GM12892 (cell line): ENCODE measurements around the gene ADCY4.

Experiments
- DNase-seq: peaks from one replicate; pipeline ENCODE4 v3.0.0; 2011; ENCODE audit not compliant: insufficient read length
- FAIRE-seq: peaks from 2 replicates; lab custom pipeline; 2011; peaks lifted over from hg19 to GRCh38; lab: Jason Lieb, UNC
- POLR2A ChIP-seq: IDR thresholded peaks from 2 replicates; pipeline ENCODE4 v1.6.1; 2011; ENCODE audit warnings: low read depth, low read length, control low read depth
- POLR2AphosphoS5 ChIP-seq: IDR thresholded peaks from 2 replicates; pipeline ENCODE4 v1.6.1; 2011; ENCODE audit warnings: low read depth, low read length, control low read depth
- TAF1 ChIP-seq: IDR thresholded peaks from 2 replicates; pipeline ENCODE4 v1.6.1; 2011; ENCODE audit warnings: low read depth, mild to moderate bottlenecking, control low read depth, low read length, borderline replicate concordance

The ADCY4 gene

DNA sequence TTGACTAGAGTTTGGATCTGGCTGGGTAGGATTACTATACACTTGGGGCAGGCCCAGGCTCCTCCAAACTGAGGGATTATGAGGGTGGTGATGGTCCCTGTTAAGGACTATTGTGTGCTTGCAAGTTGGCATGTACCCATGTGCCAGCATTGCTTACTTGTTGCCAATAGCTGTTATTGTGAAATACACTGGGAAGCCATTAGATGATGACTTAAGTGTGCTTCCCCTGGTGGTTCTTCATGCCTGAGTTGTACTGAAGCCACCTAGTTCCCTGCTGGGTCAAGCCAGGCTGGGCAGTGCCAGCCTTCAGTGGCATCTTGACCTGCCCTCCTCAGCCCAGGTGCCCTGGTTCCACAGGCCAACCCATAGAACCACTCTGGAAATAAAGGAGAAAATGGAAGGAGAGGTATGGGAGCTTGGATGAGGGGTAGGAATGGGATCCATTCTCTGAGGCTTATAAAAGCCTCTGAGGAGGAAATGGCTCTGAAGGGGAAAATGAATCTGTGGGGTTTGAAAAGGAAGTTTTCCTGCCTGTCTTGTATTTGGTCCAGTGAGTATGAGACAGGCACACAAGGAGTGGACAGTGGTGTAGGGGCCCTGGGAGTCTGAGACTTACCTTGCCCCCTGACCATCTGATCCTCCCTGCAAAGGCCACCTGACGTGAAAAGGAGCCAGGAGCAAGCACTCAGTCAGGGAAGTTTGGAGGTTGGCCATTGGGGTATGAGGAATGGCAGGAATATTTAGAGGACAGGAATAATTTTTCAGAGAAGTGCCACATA lies 22.8 kb downstream of the ADCY4 start:
- FAIRE-seq: no peak
- DNase-seq: no peak
- TF ChIP-seq POLR2A: no peak
- no peak for TF ChIP-seq TAF1
- no peak for TF ChIP-seq POLR2AphosphoS5

DNA sequence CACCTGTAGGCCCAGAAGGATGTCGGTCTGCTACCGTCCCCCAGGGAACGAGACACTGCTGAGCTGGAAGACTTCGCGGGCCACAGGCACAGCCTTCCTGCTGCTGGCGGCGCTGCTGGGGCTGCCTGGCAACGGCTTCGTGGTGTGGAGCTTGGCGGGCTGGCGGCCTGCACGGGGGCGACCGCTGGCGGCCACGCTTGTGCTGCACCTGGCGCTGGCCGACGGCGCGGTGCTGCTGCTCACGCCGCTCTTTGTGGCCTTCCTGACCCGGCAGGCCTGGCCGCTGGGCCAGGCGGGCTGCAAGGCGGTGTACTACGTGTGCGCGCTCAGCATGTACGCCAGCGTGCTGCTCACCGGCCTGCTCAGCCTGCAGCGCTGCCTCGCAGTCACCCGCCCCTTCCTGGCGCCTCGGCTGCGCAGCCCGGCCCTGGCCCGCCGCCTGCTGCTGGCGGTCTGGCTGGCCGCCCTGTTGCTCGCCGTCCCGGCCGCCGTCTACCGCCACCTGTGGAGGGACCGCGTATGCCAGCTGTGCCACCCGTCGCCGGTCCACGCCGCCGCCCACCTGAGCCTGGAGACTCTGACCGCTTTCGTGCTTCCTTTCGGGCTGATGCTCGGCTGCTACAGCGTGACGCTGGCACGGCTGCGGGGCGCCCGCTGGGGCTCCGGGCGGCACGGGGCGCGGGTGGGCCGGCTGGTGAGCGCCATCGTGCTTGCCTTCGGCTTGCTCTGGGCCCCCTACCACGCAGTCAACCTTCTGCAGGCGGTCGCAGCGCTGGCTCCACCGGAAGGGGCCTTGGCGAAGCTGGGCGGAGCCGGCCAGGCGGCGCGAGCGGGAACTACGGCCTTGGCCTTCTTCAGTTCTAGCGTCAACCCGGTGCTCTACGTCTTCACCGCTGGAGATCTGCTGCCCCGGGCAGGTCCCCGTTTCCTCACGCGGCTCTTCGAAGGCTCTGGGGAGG lies 23.9 kb downstream of the ADCY4 start, which contains the start of gene LTB4R:
Gene LTB4R (plus strand): TSS at position 857 of the 959 bp plus-strand sequence. CDS start 4,150 bp downstream, outside the sequence.
- DNase-seq: peak; percentile 65
- TF ChIP-seq TAF1 (no peak), POLR2AphosphoS5 (peak; percentile 56; the same call in 1 of the 2 replicates), POLR2A (peak; percentile 11)
- peak; percentile 93 for FAIRE-seq

DNA sequence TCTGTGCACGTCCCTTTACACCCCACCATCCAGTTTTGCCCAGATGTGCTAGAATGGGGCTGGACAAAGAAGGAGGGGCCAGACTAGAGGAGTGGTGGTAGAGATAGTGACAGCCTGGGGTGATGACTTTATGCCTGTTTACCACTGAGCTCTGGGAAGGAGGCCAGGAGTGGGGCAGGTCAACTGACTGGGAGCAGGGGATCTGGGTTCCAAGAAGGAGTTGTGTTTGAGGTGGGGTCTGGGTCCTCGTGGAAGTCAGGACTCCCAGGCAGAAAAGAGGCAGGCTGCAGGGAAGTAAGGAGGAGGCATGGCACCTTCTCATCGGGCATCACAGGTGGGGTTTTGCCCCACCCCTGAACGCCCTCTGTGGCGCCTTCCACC lies 24.6 kb downstream of the ADCY4 start:
- TF ChIP-seq TAF1 (no peak), POLR2A (no peak), POLR2AphosphoS5 (no peak)
- FAIRE-seq (no peak), DNase-seq (no peak)

DNA sequence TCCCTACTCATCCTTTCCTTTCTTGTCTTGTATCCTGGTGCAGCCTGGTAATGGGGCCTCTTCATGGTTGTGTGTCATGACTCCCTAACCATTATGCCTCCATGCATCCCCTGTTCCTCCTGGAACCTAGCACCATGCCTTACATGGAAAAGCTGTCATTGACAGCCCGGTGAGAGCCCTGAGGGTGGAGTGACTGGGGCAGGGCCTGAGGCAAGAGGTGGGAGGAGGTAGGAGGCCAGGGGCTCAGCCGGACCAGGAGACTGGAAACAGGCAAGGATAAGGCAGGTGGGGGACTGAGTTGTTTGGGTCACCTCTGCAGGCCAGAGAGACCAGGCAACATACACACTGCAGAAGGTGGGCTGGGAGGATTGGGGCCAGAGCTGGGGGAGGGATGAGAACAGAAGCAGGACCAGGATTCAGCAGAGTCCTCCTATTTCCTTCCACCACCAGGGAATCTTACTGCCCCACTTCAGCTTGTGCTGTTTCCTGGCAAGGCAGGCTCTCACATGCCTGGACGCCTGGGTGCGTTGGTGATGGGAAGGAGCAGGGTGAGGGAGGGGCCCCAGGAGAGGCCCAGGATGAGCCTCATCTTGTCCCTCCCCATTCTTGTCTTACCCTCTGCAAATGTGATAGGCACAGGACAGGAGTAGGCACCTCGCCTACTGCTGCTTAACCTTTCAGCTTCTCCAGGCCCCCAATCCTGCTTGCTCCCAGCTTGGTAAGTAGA lies 25.2 kb downstream of the ADCY4 start, which contains the start of gene LTB4R2:
Gene LTB4R2 (plus strand): TSS at position 603 of the 727 bp plus-strand sequence. CDS start 525 bp downstream, outside the sequence.
- FAIRE-seq (no peak), DNase-seq (no peak)
- TF ChIP-seq POLR2AphosphoS5 (no peak), TAF1 (no peak), POLR2A (no peak; the same call in 1 of the 2 replicates)

DNA sequence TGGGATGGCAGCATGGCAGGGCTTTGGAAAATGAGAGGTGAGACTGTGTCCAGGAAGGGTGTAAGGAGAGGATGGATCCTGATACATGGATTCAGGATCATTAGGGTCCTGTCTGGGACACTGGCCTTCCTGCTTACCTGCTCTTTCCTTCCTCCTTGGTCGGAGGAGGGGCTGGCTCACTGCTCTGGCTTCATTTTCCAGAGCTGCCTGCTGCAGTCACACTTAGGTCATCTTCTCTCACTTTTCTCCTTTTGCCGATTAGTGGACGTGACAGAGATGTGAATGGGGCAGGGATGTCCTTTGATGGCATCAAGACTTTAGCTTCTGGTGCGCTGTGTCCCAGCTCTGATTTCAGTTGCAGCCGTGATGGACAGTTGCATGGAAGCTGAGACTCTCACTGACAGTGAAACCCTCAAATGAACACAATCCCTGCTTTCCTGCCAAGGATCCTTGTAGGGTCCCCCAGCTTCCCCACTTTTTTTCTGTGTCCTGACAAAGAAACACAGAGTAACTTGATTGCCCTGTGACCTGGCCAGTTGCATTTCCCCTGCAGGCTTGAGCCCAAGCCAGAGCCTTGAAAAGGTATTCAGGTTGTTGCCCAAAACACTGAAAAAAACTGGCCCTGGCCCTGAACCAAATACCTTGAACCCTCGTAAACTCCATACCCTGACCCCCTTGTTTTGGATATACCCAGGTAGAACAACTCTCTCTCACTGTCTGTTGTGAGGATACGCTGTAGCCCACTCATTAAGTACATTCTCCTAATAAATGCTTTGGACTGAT lies 26.3 kb downstream of the ADCY4 start:
- DNase-seq (no peak), FAIRE-seq (no peak)
- TF ChIP-seq TAF1 (no peak), POLR2AphosphoS5 (peak; percentile 29; the same call in 1 of the 2 replicates)

DNA sequence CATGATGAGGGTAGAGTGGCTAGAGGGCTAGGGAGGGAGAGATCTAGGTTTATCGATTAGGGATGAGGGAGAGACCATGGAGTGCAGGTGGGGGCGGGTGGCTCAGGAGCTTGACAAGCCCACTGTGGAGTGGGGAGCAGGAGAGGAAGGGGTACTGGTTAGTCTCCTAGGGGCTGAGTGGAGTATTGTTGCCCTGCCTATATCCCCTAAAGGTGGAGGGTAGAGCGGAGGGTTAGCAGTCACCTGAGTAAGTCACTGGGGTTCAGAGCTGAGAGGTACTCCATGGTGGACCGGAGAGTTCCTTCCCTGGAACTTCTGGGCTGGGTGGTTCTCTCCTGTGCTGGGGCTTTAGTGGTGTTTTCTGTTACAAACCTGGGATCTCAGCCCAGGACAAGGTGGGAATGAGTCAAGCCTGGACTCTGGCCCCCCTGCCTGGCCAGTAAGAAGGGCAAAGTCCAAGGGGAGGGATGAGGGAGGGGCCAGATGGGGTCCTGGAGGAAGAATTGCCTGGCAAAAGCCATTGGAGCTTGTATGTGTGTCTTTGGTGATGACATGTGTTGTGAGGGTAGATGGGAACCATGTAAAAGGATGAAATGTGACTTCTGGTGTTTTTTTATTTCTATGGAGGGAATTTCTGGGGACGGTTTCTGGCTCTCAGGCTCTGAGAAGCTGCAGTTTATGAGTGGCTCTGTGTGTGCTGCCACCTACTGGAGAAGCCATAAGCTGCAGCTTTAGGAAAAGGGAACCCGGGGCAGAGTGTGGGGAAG lies 27.1 kb downstream of the ADCY4 start, which contains the start of gene CIDEB:
Gene CIDEB (minus strand): TSS at position 403 of the 767 bp plus-strand sequence. CDS start 119 bp downstream, at position 284.
- peak; percentile 42 for DNase-seq
- peak; percentile 62 for FAIRE-seq
- TF ChIP-seq POLR2A (no peak), POLR2AphosphoS5 (no peak), TAF1 (no peak)

DNA sequence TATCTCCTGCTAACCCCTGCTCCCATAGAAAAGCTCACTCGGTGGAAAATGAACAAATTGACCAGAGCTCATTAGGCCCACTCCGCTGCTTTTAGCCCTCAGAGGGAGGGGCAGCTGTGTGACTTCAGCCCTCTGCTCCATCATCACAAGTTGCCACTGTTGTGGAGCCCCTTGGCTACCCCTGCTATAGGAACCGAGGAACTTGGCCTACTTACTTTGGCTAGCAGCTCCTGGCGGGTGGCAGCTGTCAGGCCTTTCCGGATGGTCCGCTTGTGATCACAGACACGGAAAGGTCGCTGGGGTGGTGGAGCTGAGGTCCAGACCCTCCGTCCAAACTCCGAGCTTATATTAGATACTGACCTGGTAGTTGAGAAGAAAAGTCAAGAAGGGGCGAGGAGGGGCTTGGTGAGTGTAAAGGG lies 27.7 kb downstream of the ADCY4 start:
- FAIRE-seq (no peak), DNase-seq (no peak)
- TF ChIP-seq POLR2A (no peak), POLR2AphosphoS5 (no peak), TAF1 (no peak)

DNA sequence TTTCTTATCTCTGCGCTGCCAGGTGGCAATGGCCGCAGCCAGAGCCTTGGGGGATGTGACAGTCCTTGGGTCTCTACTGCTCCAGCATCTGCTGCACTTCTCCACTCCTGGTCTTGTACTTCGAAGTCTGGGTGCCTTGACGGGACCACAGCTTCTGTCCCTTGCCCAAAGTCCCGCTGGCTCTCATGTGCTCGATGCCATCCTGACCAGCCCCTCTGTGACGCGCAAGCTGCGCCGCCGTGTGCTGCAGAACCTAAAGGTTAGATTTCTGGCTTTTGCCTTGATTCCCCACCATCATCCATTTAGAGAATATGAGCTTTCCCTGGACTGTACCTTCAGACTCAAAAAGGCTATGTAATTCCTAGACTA lies 30.9 kb downstream of the ADCY4 start:
- TF ChIP-seq POLR2A (no peak), TAF1 (no peak), POLR2AphosphoS5 (no peak)
- FAIRE-seq: no peak
- no peak for DNase-seq

DNA sequence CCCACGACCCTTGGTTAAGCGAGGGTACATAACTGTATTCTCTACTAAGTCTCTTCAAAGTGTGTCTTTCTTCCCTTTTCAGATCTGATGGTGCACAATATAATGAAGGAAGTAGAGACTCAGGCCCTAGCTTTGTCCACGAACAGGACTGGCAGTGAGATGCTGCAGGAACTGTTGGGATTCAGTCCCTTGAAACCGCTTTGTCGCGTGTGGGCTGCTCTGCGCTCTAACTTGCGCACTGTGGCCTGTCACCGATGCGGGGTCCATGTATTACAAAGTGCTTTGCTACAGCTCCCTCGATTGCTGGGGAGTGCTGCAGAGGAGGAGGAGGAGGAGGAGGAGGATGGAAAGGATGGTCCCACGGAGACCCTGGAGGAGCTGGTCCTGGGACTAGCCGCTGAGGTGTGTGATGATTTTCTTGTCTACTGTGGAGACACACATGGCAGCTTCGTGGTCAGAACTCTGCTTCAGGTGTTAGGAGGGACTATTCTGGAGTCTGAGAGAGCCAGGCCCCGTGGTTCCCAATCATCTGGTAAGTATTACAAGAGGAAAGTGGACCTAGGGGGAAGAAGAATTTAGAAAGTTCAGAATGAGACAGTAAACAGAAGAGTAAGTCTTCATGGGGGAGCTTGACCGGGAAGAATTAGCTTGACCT lies 34.4 kb downstream of the ADCY4 start:
- DNase-seq (no peak), FAIRE-seq (no peak)
- TF ChIP-seq POLR2AphosphoS5: no peak
- no peak for TF ChIP-seq POLR2A
- TF ChIP-seq TAF1: no peak
